NCI-H2029 (cell line): ENCODE results near the gene ARHGEF10L.
"Not testable (repeated sequence)": the region's sequence is repeated elsewhere in the genome, so short reads cannot be mapped to it uniquely, and the experiment has no call there.

ENCODE experiments used
- DNase-seq: peaks from one replicate; lab custom pipeline; 2025; lab: John Stamatoyannopoulos, UW

ARHGEF10L gene

DNA sequence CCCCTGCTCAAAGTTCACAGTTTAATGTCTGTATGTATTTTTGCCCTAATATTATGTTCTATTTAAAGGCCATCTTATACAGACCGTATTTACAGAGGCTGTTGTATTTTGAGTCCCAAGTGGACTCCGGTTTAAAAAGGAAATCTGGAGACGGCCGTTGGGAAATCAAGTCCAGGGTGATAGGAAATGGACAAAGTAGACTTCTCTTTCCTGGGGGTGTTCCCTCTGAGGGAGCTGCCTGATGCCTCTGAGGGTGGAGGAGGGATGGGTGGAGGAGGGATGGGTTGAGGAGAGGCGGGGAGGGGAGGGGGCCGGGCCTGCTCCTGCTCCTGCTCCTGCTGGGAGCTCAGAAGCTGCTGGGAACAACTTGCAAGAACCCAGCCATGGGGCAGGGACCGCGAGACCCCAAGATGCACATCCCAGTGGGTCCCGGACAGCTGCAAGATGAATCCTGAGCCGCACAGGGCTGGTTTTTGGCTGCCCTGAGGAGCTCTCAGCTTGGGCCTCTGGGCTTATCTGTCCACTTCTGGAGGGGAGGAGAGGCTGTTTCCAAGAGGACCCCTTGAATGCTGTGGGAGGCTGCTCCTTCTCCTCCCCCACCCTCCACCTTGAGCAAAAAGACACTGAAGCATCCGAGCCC, 203.6 kb downstream of the ARHGEF10L start:
- no peak for DNase-seq

DNA sequence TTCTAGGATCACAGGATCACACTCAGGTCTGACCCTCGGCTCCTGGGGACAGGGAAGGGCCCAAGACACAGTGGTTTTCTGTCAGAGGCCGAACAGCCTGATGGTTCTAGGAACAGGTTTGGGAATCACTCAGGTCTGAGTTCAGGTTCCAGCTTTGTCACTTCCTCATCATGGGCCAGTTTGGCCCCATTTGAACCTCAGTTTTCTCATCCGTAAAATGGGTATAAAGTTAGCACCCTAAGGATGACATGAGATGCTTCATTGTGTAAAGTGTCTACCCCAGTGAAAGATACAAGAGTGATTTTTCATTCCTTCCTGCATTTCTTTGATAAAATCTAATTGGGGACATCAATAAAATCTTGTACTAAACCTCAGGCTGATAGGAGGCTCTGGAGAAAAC, 204.4 kb downstream of the ARHGEF10L start:
- no peak for DNase-seq

DNA sequence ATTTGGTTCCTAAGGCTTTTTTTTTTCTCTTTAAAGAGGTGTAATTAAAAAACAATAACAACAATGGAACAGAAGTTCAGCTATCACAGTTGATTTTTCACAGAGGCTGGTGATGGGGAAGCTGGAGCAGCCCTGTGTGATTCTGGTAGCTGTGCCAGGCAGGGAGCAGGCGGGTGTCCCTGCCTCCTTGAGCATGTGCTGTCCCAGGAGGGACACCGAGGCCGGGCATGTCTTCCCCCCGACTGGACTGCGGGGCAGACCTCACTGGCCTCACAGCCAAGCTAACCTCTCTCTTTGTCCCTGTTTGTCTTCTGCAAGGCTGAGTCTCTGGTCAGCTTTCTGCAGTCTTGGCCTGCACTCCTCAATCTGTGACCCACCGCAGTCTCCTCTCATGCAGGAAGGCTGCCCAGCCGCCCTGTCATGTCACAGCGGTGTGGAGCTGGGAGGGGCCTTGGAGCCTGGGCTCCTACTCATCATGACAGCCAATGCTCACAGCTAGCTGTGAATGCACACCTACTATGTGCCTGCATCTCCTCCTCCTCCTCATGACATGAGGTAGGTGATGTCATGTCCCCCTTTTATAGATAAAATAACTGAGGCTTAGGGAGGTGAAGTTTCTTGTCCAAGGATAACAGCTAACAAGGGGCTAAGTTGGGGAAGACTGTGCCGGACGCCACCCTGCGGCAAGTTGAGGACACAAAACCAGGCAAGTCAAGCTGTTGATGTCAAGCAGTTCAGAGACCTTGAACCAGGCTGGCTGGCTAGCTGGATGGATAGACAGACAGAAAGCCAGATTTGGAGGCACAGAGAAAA, 205.4 kb downstream of the ARHGEF10L start:
- no peak for DNase-seq

GRCh38 chr1:17745479-17745955, 206.0 kb downstream of the ARHGEF10L start:
- no peak for DNase-seq

DNA sequence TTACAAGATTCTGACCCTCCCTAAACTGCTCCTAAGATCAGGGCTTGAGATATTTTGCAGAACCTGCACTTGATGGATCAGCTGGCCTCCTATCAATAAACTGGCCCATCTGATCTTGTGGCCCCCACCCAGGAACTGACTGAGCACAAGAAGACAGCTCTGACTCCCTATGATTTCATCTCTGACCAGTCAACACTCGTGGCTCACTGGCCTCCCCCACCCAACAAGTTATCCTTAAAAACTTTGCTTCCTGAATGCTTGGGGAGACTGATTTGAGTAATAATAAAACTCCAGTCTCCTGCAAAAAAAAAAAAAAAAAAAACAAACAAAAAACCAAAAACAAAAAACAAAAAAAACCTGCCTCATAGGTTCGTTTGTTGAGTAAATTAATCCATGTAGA, 206.8 kb downstream of the ARHGEF10L start:
- DNase-seq, result not testable (repeated sequence)

DNA sequence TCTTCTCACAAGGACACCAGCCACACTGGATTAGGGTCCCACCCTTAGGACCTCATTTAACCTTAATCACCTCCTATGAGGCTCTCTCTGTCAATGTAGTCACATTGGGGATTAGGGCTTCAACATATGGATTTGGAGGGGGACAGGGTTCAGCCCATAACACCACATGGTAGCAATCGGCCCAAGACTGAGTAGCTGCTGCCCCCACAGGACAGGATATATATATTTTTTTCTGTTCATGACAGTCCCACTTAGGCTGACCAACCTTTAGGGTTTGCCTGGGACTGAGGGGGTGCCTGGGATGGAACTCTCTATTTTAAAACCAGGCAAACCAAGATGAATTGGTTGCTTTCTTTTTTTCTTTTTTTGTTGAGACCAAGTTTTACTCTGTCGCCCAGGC, 207.4 kb downstream of the ARHGEF10L start:
- DNase-seq, result no peak
